ENCODE measurements around the gene CDH15.
"Not testable (repeated sequence)": the region's sequence is repeated elsewhere in the genome, so short reads cannot be mapped to it uniquely, and the experiment has no call there.

CDH15 gene

DNA sequence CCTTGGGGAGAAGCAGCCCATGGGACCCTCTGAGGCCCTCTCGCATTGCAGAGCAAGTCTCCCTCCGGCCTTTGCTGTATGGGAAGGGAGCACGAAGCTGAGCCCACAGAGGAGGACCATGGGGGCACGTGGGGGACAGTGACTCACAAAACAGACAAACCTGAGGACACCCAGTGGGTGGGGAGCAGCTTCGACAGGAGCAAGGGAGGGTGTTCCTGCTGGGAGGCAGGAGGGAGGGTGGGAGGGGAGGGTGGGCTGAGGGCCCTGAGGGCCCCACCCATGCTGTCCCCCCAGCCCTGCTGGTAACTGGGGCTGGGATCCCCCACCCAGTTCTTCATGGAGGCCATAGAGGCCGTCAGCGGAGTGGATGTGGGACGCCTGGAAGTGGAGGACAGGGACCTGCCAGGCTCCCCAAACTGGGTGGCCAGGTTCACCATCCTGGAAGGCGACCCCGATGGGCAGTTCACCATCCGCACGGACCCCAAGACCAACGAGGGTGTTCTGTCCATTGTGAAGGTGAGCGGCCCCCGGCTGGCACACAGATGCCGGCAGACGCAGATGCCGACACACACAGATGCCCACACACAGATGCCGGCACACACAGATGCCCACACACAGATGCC lies 16.3 kb downstream of the CDH15 start:
- no peak for DNase-seq (ENCODE audit: low read depth)

DNA sequence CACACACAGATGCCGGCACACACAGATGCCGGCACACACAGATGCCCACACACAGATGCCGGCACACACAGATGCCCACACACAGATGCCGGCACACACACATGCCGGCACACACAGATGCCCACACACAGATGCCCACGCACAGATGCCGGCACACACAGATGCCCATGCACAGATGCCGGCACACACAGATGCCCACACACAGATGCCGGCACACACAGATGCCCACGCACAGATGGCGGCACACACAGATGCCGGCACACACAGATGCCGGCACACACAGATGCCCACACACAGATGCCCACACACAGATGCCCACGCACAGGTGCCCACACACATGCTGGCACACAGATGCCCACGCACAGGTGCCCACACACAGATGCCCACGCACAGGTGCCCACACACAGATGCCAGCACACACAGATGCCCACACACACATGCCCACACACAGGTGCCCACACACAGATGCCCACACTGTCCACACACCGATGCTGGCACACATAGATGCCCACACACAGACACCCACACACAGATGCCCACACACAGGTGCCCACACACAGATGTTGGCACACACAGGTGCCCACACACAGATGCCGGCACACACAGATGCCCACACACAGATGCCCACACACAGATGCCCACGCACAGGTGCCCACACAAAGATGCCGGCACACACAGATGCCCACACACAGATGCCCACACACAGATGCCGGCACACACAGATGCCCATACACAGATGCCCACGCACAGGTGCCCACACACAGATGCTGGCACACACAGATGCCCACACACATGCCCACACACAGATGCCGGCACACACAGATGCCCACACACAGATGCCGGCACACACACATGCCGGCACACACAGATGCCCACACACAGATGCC lies 17.2 kb downstream of the CDH15 start:
- DNase-seq (ENCODE audit: low read depth) = not testable (repeated sequence)

DNA sequence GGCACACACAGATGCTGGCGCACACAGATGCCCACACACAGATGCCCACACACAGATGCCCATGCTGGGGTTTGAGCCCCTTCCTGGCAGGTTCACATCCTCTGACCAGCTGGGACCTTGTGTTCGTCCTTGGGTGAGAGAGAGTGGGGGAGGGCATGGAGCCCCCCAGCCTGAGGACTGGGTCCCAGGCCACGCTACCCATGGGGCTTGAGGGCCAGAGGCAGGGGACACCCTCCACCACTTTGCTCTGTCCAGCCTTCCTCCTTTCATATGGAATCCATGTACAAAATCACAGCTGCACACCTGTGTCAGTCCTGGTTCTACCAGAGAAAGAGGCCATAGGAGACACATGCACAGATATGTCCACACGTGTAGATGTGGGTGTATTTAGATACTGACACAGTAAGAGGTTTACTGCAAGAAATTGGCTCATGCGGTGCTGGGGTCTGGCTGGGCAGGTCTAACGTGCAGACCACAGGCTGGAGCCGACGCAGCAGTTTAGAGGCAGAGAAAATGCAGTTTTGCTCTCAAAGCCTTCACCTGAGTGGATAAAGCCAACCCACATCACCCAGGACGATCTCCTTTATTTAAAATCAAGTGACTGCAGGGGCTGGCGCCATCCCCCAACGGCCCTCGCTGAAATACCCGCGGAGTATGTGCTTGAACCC lies 17.9 kb downstream of the CDH15 start:
- no peak for DNase-seq (ENCODE audit: low read depth)

DNA sequence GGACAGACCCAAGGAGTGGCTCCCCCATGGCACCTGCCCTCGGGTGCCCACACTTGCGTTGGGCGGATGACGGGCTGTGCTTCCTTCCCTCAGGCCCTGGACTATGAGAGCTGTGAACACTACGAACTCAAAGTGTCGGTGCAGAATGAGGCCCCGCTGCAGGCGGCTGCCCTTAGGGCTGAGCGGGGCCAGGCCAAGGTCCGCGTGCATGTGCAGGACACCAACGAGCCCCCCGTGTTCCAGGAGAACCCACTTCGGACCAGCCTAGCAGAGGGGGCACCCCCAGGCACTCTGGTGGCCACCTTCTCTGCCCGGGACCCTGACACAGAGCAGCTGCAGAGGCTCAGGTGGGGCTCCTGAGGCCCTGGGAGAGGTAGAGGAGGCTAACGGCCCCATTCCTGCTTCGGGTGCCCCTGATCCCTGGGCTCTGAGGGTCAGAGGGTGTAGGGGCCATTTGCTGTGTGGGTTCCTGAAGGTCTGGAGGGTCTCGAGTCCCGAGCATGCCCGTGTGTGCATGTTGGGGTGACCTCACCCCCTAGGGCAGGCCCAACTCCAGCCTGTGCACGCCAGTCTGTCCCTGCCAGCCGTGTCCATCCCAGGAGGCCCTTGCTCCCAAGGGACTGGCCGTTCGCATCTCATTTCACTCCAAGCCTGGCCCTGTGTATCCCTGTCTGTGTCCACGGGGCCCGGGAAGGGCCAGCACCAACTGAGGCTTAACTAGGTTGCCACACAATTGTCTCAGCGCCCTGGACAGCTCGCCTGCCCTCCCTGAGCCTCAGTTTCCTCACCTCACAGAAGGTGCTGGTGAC lies 18.8 kb downstream of the CDH15 start:
- DNase-seq (ENCODE audit: low read depth) = no peak

DNA sequence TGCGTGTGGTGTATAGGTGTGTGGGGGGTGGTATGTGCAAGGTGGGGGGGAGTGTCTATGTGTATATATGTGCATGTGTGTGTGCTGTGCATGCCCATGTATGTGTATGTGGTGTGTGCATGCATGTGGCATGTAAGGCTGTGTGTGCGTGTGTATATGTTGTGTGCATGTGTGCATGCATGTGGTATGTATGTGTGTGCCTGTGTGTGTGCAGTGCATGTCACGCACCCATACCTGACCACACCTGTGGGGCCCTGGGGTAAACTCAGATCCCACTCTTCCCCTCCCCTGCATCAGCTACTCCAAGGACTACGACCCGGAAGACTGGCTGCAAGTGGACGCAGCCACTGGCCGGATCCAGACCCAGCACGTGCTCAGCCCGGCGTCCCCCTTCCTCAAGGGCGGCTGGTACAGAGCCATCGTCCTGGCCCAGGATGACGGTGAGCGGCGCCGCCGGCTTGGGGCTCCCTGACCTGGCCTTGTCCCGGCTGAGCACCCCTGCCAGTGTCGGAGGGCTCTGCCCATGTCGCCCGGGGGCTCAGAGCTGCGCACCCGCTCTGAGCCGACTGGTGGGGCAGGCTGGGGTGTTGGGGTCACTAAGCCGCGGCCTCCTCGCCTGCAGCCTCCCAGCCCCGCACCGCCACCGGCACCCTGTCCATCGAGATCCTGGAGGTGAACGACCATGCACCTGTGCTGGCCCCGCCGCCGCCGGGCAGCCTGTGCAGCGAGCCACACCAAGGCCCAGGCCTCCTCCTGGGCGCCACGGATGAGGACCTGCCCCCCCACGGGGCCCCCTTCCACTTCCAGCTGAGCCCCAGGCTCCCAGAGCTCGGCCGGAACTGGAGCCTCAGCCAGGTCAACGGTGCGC lies 19.7 kb downstream of the CDH15 start:
- no peak for DNase-seq (ENCODE audit: low read depth)

DNA sequence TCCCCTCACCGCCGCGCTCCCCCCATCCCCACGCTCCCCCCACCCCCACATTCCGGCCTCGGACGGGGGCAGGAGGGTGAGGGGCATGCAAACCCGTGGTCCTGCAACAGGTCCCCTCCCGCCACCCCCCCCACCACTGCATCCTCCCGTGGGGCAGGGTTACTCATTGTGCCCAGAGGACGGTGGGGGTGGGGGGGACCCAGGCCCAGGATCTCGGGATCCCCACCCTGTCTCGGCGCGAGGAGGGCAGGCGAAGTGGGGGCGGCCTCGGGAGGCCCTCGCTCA lies 20.3 kb downstream of the CDH15 start:
- no peak for DNase-seq (ENCODE audit: low read depth)

DNA sequence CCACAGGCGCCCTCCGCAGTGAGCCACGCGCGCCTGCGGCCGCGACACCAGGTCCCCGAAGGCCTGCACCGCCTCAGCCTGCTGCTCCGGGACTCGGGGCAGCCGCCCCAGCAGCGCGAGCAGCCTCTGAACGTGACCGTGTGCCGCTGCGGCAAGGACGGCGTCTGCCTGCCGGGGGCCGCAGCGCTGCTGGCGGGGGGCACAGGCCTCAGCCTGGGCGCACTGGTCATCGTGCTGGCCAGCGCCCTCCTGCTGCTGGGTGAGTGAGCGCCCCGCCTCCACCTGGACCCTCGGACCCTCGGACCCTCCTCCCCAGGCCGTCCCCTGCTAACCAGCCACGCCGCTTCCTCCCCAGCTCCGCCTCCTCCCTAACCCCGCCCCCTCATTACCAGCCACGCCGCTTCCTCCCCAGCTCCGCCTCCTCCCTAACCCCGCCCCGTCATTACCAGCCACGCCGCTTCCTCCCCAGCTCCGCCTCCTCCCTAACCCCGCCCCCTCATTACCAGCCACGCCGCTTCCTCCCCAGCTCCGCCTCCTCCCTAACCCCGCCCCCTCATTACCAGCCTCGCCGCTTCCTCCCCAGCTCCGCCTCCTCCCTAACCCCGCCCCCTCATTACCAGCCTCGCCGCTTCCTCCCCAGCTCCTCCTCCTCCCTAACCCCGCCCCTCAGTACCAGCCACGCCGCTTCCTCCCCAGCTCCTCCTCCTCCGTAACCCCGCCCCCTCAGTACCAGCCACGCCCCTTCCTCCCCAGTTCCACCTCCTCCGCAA lies 20.8 kb downstream of the CDH15 start:
- DNase-seq (ENCODE audit: low read depth) = peak; percentile 71

DNA sequence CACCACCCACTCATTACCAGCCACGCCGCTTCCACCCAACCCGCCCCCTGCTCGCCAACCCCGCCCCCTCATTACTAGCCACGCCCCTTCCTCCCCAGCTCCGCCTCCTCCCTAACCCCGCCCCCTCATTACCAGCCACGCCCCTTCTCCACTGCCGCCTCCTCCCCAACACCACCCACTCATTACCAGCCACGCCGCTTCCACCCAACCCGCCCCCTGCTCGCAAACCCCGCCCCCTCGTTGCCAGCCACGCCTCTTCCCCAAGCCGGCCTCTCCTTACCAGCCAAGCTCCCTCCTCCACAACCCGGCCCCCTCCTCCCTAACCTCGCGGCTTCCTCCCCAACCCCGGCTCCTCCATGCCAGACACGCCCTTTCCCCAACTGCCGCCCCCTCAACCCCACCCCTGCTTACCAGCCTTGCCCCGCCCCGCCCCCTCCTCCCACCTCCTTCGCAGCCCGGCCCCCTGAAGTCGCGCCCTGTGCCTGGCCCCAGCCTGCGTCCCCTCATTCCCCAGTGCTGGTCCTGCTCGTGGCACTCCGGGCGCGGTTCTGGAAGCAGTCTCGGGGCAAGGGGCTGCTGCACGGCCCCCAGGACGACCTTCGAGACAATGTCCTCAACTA lies 21.5 kb downstream of the CDH15 start:
- peak; percentile 51 for DNase-seq (ENCODE audit: low read depth)

DNA sequence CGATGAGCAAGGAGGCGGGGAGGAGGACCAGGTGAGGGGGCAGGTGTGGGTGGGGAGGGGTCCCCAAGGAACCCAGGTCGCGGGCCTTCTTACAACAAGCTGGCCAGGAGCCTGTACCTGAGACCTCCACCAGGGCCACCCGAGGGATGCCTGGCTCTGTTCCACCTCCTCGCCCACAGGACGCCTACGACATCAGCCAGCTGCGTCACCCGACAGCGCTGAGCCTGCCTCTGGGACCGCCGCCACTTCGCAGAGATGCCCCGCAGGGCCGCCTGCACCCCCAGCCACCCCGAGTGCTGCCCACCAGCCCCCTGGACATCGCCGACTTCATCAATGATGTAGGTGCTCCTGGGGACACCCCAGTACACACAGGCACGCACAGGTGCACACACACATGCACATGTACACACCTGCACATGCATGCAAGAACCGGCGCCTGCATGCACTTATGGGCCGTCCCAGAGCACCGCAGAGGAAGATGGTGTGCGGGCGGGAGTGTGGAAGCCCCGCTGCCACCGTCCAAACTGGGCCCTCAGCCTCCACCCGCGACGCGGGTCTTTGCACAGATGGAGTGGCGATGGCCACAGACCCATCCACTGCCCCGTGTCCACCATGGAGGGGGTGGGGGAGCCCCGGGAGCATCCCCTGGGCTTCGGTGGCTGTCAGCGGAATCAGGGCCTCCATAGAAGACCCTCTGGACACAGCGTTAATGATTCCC lies 22.2 kb downstream of the CDH15 start:
- no peak for DNase-seq (ENCODE audit: low read depth)

DNA sequence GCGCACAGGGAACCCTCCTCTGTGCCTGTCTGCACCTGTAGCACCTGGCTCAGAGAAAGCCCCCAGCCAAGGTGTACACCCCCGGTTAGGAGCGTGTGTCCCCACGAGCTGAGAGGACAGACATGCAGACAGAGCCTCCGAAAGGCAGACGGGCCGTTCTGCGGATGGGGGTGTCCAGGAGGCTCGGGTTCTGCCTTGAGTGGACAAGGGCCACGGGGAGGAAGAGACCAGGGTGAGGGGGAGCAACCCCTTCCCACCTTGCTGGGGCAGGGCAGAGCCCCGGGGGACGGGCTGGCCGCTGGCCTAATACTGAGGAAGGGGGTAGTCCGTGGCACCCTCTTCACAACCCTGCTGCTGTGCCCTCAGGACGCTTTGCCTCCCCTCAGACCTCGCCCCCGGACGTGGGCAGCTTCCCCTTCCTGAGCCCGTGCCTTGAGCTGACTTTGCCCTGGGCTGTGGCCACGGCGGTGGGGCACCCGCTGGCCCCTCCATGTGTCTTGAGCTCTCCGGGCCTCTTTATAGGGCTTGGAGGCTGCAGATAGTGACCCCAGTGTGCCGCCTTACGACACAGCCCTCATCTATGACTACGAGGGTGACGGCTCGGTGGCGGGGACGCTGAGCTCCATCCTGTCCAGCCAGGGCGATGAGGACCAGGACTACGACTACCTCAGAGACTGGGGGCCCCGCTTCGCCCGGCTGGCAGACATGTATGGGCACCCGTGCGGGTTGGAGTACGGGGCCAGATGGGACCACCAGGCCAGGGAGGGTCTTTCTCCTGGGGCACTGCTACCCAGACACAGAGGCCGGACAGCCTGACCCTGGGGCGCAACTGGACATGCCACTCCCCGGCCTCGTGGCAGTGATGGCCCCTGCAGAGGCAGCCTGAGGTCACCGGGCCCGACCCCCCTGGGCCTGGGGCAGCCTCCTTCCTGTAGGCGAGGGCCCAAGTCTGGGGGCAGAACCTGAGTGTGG lies 23.1 kb downstream of the CDH15 start:
- DNase-seq (ENCODE audit: low read depth) = no peak

DNA sequence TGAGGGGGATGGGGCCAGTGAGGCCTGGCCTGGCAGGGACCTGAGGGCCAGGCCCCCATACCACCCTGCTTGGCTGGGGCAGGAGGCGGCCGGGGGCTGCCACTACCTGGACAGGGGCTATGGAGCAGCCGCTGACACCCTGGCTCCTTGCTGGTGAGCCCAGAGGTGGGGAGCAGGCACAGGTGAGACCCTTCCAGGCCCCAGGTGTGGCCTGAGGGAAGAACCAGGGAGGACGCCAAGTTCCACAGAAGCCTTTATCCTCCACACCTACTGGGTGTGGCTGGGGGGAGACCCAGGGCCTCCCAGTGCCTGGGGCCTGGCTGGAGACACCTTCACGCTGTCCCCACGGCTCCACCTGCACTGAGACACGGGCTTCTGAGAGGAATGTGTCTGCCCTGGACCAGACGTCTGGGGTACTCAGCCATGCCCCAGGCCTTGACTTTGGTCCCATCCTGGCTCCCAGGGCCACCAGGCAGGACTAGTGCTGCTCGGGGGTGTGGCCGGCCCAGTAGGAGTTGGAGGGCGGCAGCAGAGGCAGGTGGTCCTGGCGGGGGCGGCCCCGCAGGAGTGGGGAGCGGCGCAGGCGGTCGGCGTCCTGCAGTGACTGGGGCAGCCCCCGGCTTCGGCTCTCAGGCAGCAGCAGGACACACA lies 24.1 kb downstream of the CDH15 start:
- DNase-seq (ENCODE audit: low read depth) = no peak

DNA sequence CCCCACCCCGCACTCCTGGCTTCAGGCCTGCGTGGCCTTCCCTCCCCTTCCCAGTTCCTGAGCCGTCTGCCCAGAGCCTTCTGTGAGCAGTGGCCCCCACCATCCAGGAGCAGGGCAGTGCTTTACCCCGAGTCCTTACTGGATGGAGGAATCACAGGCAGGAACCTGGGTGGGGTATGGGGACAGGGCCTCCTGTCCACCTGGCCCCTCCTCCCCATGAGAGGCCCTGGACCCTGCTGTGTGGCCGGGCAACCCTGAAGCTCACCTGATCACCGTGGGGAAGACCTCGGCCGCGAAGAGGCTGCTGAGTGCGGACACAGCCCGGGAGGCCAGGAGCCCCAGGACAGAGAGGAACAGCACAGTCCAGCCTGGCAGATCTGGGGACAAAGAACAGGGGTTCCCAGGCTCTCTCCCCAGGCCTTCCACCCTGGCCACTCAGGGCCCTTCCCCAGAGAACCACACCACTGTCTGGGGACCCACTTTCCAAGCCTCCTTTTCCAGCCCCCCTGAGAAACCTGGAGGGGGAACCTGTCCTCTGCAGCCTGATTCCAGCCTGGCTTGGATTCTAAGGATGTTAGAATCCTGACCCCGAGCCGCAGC lies 25.6 kb downstream of the CDH15 start:
- DNase-seq (ENCODE audit: low read depth) = no peak

DNA sequence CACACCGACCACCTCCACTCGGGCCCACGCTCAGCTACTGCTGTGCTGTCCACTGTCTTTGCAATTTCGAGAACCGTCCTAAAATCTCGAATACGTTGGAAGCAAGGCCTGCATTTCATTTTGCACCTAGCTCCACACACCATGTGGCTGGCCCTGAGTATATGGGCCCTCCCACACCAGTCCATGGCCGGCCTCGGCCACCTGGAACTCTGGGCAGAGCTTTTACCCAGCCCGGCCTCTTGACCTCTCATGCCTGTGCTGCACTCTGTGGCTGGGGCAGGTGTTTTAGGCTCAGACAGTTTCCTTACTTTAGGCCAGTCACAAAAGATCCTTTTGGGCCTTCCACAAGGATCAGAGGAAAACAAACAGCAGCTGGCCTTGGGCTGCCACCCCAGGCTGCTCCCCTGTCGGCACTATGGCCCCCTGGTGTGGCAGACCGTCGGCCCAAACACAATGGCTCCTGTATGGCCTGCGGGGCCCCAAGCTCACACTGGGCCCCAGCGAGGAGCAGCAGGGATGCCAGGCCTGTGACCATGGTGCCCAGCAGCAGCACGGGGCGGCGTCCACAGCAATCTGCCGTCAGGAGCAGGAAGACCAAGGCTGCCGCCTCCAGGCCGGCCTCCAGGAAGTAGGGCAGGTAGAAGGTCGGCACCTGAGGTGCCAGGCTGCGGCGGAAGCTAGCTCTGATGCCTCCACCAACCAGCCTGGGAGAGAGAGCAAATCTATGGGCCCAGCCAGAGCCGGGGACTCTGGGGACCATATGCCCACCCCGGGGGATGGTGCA lies 26.3 kb downstream of the CDH15 start:
- no peak for DNase-seq (ENCODE audit: low read depth)

DNA sequence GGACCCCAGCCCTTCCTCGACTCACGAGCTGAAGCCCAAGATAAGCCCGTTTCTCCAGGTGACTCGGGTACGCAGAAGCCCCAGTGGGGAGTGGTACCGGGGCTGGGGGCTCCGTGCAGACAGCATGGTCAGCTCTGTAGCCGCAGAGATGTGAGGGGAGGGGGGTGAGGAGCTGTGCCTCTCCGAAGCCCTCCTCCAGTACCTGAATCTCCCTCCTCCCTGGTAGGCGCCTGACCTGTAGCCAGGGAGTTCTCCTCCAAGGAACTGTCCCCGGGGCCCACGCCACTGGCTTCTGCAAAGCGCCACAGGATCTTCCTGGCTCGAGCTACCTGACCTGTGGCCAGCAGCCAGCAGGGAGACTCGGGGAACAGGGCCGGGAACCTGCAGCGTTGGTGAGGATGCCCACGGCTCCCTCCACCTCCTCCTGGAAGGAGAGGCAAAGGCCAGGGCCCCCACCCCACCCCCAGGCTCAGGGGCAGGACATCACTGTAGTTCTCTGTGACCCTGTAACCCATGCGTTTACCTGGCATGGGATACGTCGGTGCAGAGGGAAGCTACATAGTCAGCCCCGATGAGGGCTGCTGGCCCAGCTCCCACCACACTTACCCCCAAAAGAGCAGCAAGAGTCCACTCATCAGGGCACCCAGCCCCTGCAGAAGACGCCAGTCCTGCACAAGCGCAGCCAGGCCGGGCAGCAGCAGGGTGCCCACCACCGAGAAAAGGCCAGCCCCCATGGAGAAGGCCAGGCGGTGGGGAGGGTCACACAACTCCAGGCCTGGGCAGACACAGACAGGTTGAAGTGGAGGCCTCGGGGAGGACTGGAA lies 27.1 kb downstream of the CDH15 start:
- DNase-seq (ENCODE audit: low read depth) = no peak

DNA sequence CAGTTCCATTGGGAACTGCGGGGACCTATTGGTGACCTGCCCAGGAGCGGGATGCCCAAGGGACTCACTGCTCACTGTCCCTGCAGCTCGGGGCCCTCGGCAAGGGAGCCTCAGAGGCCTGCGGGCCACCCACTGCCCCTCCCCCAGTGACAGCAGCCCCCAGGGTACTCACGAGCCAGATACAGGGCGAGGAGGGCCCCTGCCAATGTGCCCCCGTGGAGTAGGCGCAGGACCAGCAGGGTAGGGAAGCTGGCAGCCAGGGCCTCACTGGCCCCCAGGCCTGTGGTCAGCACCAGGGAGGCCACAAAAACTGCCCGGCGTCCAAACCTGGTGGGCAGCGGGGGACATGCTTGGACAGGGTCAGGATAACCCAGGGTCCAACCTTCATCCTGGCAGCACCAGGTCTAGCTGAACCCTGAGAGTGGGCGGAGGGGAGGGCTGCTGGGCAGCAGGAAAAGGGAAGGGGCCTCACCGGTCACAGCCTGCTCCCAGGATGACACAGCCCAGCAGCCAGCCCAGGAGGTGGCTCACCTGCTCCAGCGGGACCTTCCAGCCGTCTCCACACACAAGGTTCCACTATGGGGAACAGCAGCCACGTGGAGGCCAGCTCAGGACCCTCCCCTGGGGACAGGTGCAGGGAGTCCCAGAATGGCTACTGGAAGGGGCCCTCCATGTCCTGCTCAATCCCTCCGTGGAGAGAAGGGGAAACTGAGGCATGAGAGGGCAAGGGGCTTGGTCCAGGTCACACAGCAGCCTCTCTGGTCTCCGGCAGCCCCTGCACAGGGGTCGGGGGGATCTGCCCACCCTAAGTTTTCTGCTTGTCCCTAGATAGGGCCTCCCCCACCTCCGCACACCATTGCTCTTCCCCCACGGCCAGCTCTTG lies 27.9 kb downstream of the CDH15 start:
- DNase-seq (ENCODE audit: low read depth) = no peak

All from fibroblast of the conjunctiva (primary cell).